ENCODE results near the gene CRISPLD2. TPM values are rescaled to one million over a fixed set of nuclear protein-coding genes. Genes with fewer than 3 reads are reported as not detected.

Gene CRISPLD2
- total RNA-seq, 1 experiment from 2014 or later = 9.4 TPM

- CTCF ChIA-PET = interaction anchor here (1.2 to 1.6 kb wide), 3 partner anchors 84 to 112 kb away, joined by 3 to 4 read pairs (median 3); no protein-coding TSS in a partner anchor
- POLR2A ChIA-PET = interaction anchor here (1.1 kb wide), 1 partner anchor 19 kb away, joined by 3 read pairs; the partner anchor contains the start of gene CRISPLD2
- ATAC-seq = no peak
- no peaks in the 10 kb centered on the region for H3K36me3 Mint-ChIP-seq
- H3K27ac Mint-ChIP-seq = no peak overlapping the region
- H3K9me3 Mint-ChIP-seq = no peaks in the 10 kb centered on the region
- TF ChIP-seq SP1 (CRISPR knock-in tag; conservative IDR thresholded peaks at IDR 0.05) = no peak
- H3K27me3 Mint-ChIP-seq (ENCODE audit: low read depth) = peaks cover 3% of the 10 kb centered on the region
- DNase-seq (ENCODE audit: low spot score) = no peak
- no peak overlapping the region for H3K4me3 Mint-ChIP-seq
- H3K4me1 Mint-ChIP-seq = peaks cover 45% of the 10 kb centered on the region
Observed at GRCh38 chr16:84839054-84839453, 19.3 kb downstream of the CRISPLD2 start.

- Mint-ChIP-seq H3K36me3 (no peaks in the 10 kb centered on the region), H3K27me3 (ENCODE audit: low read depth) (peaks cover 7% of the 10 kb centered on the region), H3K27ac (peak overlapping the region; percentile 87; the same call in 1 of the 2 replicates), H3K4me1 (peaks cover 54% of the 10 kb centered on the region), H3K4me3 (no peak overlapping the region), H3K9me3 (no peaks in the 10 kb centered on the region)
- ChIA-PET CTCF (interaction anchor here (0.6 to 1.6 kb wide), 4 partner anchors 84 to 113 kb away, joined by 3 to 4 read pairs (median 3); no protein-coding TSS in a partner anchor), POLR2A (interaction anchor here (0.7 kb wide), 1 partner anchor 92 kb away, joined by 3 read pairs; no protein-coding TSS in a partner anchor)
- ATAC-seq (no peak), DNase-seq (ENCODE audit: low spot score) (peak; percentile 40)
- TF ChIP-seq FOXK1 (CRISPR knock-in tag; IDR thresholded peaks at IDR 0.05) (no peak), E2F1 (CRISPR knock-in tag; IDR thresholded peaks at IDR 0.05) (no peak), ZNF138 (CRISPR knock-in tag; conservative IDR thresholded peaks at IDR 0.05) (no peak), CREM (CRISPR knock-in tag; IDR thresholded peaks at IDR 0.05) (no peak), CBFB (CRISPR knock-in tag; IDR thresholded peaks at IDR 0.05; ENCODE audit: low read depth) (no peak)
Observed at GRCh38 chr16:84839956-84840355, 20.2 kb downstream of the CRISPLD2 start.

DNA sequence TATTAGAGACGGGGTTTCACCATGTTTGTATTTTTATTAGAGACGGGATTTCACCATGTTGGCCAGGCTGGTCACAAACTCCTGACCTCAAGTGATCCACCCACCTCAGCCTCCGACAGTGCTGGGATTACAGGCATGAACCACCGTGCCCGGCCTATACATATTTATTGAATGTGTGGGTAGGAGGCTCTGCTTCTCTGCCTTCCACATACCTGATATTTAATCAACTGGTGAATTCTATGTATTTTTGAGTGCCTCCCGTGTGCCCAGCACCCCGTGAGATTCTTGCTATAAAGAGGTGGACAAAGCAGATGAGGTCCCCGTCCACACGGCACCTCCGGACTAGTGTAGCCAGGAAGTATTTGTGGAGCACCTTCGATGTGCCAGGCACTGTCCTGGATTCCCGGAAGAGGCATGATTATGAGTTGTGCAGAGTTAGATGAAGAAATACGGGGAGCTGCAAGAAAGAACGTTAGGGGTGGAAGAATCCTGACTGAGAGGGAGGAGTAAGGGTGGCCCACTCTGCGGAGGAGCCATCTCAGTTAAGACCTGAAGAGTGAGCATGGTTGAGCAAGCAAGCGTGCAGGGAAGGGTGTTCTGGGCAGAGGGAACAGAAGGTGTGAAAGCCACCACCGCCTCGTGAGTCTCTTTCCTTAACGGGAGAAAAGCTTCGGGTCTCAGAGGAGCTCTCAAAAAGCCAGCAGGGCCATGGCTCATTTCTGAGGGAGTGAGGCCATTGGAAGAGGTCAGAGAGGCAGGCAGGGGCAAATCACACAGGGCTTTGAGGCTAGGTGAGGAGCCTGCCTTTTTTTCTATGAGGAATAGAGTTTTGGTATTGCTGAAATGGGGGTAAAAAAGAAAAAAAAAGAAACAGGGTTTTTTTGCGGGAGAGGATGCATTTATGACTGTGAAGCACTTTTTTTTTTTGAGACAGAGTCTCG is 21.2 kb downstream of the CRISPLD2 start:
- Mint-ChIP-seq H3K4me1 (peaks cover 57% of the 10 kb centered on the region), H3K27ac (peak overlapping the region; percentile 88), H3K4me3 (peak overlapping the region; percentile 54), H3K36me3 (no peaks in the 10 kb centered on the region), H3K27me3 (ENCODE audit: low read depth) (peaks cover 7% of the 10 kb centered on the region), H3K9me3 (no peaks in the 10 kb centered on the region)
- CTCF ChIA-PET = interaction anchor here (1.6 kb wide), 1 partner anchor 112 kb away, joined by 3 read pairs; no protein-coding TSS in a partner anchor
- POLR2A ChIA-PET = no interaction called here
- ATAC-seq (no peak), DNase-seq (ENCODE audit: low spot score) (no peak)
- TF ChIP-seq FOXP1 (CRISPR knock-in tag; IDR thresholded peaks at IDR 0.05; ENCODE audit: borderline replicate concordance) = no peak
- TF ChIP-seq, protein P1, sequence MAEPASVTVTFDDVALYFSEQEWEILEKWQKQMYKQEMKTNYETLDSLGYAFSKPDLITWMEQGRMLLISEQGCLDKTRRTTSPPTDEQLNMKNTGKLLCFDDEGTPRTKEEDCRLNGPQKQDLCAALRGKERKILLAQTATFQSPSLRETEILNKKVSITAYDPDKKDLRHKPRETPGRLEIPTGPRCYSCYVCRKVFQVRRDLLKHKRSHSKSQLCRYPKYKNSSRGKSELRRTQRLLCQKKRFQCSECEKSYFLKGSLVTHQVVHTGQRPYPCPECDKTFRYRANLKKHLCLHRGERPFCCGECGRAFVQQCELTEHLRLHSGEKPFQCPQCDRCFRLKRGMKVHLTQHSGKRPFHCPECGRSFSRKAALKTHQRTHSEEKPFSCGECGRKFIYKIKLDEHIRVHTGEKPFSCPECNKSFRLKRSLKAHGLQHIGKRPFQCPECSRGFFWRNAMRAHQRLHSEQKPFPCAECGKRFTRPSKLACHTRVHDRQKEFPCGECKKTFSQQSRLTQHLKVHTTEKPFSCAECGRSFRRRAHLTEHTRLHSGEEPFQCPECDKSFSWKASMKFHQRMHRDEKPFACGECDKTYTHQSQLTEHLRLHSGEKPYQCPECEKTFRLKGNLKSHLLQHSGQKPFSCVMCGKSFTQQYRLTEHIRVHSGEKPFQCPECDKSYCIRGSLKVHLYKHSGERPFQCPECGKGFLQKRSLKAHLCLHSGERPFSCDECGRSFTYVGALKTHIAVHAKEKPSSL (CRISPR knock-in tag; conservative IDR thresholded peaks at IDR 0.05) = no peak
- TF ChIP-seq GTF2I (CRISPR knock-in tag; conservative IDR thresholded peaks at IDR 0.05) = no peak
- TF ChIP-seq, protein P2, sequence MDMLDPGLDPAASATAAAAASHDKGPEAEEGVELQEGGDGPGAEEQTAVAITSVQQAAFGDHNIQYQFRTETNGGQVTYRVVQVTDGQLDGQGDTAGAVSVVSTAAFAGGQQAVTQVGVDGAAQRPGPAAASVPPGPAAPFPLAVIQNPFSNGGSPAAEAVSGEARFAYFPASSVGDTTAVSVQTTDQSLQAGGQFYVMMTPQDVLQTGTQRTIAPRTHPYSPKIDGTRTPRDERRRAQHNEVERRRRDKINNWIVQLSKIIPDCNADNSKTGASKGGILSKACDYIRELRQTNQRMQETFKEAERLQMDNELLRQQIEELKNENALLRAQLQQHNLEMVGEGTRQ (CRISPR knock-in tag; IDR thresholded peaks at IDR 0.05) = no peak
- no peak for TF ChIP-seq ZMAT4 (CRISPR knock-in tag; IDR thresholded peaks at IDR 0.05)
- TF ChIP-seq NR2C2 (CRISPR knock-in tag; IDR thresholded peaks at IDR 0.05) = no peak
- TF ChIP-seq JUN (CRISPR knock-in tag; IDR thresholded peaks at IDR 0.05) = no peak

All from WTC11 (cell line).